Tibial artery (tissue), 4 donors: ENCODE results near the gene ECHS1.
"Not testable (repeated sequence)": the region's sequence is repeated elsewhere in the genome, so short reads cannot be mapped to it uniquely, and the experiment has no call there.

Experiments used
- DNase-seq, 2 donors: peaks; one replicate each; pipeline ENCODE4 v3.0.0-alpha.2; 2019
- H3K27ac ChIP-seq, 2 donors: fragments of 200-600 bp; sonication (generic) in 1 of 2; 1 replicate in 1 of 2; 2 replicates in 1 of 2; pipeline ENCODE4 v1.5.1; 2018 to 2019; ENCODE audit warnings: mild to moderate bottlenecking in 1 of 2
- H3K27me3 ChIP-seq, 2 donors: fragments of 200-600 bp; sonication (generic) in 1 of 2; one replicate each; pipeline versions ENCODE4 v1.5.1 to v1.6.0; 2016 to 2019
- H3K36me3 ChIP-seq, 3 donors: fragments of 200-600 bp; sonication (generic) in 2 of 3; one replicate each; pipeline ENCODE4 v1.5.1; 2016 to 2019; ENCODE audit warnings: mild to moderate bottlenecking in 2 of 3
- H3K4me1 ChIP-seq, 4 donors: fragments of 200-600 bp; sonication (generic) in 2 of 4; 1 replicate in 3 of 4; 2 replicates in 1 of 4; pipeline ENCODE4 v1.5.1; 2016 to 2019
- H3K4me3 ChIP-seq, 2 donors: fragments of 200-600 bp; sonication (generic) in 1 of 2; 1 replicate in 1 of 2; 2 replicates in 1 of 2; pipeline ENCODE4 v1.5.1; 2018 to 2019; ENCODE audit warnings: mild to moderate bottlenecking in 2 of 2
- H3K9me3 ChIP-seq, 3 donors: fragments of 200-600 bp; sonication (generic) in 1 of 3; one replicate each; pipeline ENCODE4 v1.5.1; 2016 to 2019
- intact Hi-C: fragments of 100-400 bp; cut with DNase I; formaldehyde crosslinking; loops from one replicate; pipeline ENCODE4 v1.15.0; 2023; ENCODE audit warnings: low total_unique reads
- TF ChIP-seq, protein P1 (sequence below), 2 experiments: fragments of 200-600 bp in 1 of 2; fragments of 450-650 bp in 1 of 2; IDR thresholded peaks; one replicate each; pipeline ENCODE4 v1.5.1; 2017 to 2019; ENCODE audit warnings: antibody characterized with exemption in 2 of 2, mild to moderate bottlenecking in 1 of 2, moderate library complexity in 1 of 2

ECHS1 gene

DNA sequence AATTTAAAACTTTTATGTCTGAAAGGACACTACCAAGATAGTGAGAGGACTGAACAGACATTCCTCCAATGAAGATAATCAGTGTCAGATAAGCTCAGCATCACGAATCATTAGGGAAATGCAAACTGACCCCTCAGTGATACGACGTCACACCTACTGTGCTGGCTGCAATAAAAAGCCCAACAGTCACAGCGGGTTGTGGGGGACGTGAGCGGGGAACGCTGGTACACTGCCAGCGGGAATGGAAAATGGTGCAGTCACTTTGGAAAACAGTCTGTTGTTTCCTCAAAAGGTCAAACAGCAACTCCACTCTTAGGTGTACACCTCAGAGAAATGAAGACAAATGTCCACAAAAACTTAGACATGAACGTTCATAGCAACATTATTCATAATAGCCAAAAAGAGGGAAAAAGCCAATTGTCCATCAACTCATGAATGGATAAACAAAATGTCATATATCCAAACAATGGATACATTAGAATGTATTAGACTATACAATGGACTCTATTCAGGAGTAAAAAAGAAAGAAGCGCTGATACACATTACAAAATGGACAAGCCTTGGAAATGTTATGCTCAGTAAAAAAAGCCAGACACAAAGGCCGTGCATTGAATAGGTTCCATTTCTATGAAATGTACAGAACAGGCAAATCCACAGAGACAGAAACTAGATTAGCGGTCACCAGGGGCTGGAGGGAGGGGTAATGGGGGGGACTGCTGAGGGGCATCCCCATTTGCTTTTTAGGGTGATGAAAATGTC is 2.4 kb upstream of the ECHS1 start:
- intact Hi-C loops = loop anchor here (5.0 kb wide), 1 partner anchor 113 kb away; no protein-coding TSS in a partner anchor

DNA sequence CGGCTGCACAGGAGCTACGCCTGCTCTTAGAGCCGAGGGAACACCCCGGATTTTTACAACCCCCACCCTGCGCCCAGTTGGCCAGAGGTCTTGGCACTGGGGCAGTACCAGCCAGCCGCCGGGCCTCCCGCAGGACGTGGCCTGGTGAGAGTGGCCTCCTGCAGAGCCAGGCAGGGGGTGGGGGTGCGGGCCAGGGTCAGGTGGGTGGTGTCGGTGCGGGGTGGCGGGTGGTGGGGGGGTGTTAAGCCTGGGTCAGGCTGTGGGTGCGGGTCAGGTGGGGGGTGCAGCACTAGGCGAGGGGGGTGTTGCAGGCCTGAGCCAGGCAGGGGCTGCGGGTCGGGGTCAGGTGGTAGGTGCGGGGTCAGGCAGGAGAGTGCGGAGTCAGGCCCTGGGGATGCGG is 647 bp downstream of the ECHS1 start:
- Histone ChIP-seq H3K36me3 (peaks cover 22 to 39% (median 28%) of the 10 kb centered on the region in 3 donors), H3K27ac (peak overlapping the region; percentile 81 to 86), H3K27me3 (no peaks in the 10 kb centered on the region), H3K9me3 (no peaks in the 10 kb centered on the region), H3K4me3 (peak overlapping the region; percentile 90 to 94), H3K4me1 (peaks cover 0 to 22% (median 13%) of the 10 kb centered on the region in 4 donors)
- intact Hi-C loops = no loop called here
- TF ChIP-seq, protein P1, sequence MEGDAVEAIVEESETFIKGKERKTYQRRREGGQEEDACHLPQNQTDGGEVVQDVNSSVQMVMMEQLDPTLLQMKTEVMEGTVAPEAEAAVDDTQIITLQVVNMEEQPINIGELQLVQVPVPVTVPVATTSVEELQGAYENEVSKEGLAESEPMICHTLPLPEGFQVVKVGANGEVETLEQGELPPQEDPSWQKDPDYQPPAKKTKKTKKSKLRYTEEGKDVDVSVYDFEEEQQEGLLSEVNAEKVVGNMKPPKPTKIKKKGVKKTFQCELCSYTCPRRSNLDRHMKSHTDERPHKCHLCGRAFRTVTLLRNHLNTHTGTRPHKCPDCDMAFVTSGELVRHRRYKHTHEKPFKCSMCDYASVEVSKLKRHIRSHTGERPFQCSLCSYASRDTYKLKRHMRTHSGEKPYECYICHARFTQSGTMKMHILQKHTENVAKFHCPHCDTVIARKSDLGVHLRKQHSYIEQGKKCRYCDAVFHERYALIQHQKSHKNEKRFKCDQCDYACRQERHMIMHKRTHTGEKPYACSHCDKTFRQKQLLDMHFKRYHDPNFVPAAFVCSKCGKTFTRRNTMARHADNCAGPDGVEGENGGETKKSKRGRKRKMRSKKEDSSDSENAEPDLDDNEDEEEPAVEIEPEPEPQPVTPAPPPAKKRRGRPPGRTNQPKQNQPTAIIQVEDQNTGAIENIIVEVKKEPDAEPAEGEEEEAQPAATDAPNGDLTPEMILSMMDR (IDR thresholded peaks at IDR 0.05) = no peak
- DNase-seq = no peak

More for the DNA sequence above, 2.4 kb upstream of the ECHS1 start:
- Histone ChIP-seq H3K4me3 (no peak overlapping the region), H3K4me1 (peaks cover 0 to 40% (median 30%) of the 10 kb centered on the region in 4 donors), H3K27ac (no peak overlapping the region), H3K9me3 (no peaks in the 10 kb centered on the region), H3K27me3 (no peaks in the 10 kb centered on the region), H3K36me3 (peaks cover 0 to 9% (median 2%) of the 10 kb centered on the region in 3 donors)
- no peak for DNase-seq
- TF ChIP-seq, protein P1 (IDR thresholded peaks at IDR 0.05) = no peak

DNA sequence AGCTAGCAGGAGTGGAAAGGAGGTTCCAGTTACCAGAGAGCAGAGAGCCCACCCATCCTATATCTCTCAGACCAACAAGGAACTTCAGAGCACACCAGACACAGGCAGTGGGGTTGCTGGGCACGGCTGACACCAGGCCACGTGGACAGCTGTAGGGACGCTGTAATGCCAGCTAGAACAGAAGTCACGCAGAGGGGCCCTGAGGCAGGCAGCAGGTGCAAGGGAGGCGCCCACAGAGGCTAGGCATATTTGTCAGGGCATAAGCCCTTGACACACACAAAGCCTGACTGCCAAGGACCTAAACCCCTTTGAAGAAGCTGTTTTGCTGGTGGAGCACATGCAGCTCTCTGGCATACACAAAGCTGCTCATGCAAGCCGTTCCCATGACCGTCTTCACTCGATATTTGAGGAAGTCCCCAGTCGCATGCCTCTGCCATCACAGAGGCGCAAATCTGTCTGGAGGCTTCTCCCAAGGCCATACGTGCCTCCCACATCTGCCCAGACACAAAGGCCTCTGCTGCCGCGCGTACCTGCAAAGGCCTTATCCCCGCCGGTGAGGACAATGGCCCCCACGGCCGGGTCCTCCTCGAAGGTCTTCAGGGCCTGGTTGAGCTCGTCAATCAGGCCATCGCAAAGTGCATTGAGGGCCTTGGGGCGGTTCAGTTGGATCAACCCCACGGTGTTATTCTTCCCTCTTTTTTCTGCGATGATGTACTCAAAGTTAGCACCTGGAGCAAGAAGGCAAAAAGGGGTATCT is 2.9 kb downstream of the ECHS1 start:
- intact Hi-C loops = no loop called here
- Histone ChIP-seq H3K4me1 (peaks cover 0 to 18% (median 12%) of the 10 kb centered on the region in 4 donors), H3K4me3 (no peak overlapping the region), H3K36me3 (peaks cover 36 to 61% (median 47%) of the 10 kb centered on the region in 3 donors), H3K9me3 (no peaks in the 10 kb centered on the region), H3K27ac (no peak overlapping the region), H3K27me3 (no peaks in the 10 kb centered on the region)
- TF ChIP-seq, protein P1 (IDR thresholded peaks at IDR 0.05) = no peak
- no peak for DNase-seq

DNA sequence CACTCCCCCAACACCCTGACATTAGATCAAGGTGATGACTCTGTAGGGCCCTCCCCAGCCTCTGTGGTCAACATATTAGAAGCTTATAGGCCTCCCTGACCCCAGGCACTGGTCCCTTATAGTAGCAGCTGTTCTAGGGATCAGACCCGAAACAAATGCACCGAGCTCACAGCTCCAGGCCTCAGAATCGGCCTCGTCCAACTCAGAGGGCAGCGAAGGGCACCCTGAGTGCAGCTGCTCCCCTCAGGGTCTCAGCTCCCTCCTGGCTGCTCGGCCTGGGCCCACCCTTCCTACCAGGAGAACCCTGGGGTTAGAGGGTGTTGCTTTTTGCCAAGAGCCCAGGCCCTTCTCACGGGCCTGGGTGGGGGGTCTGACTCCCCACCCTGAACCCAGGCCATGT is 5.0 kb downstream of the ECHS1 start:
- H3K36me3 ChIP-seq = peaks cover 48 to 82% (median 65%) of the 10 kb centered on the region in 3 donors

DNA sequence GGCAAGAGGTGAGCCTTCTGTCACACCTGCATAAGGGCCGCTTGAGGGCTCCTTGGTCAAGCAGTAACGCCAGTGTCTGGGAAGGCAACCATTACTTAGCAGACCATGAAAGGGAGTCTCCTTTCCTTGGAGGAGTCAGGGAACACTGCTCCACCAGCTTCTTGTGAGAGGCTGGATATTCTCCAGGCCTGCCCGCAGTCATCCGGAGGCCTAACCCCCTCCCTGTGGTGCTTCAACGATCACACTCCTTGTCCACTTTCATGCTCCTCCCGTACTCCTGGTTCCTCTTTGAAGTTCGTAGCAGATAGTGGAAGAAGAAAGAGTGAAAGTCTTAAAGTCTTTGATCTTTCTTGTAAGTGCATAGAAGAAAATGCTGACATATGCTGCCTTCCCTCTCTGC is 5.7 kb downstream of the ECHS1 start:
- H3K4me3 ChIP-seq, H3K27ac ChIP-seq, DNase-seq, H3K4me1 ChIP-seq, intact Hi-C loops, H3K27me3 ChIP-seq, H3K9me3 ChIP-seq: not testable (repeated sequence)
- H3K36me3 ChIP-seq = peaks cover 48 to 89% (median 72%) of the 10 kb centered on the region in 3 donors

More for the DNA sequence above, 5.0 kb downstream of the ECHS1 start:
- TF ChIP-seq, protein P1 (IDR thresholded peaks at IDR 0.05) = no peak
- Histone ChIP-seq H3K27ac (no peak overlapping the region), H3K9me3 (no peaks in the 10 kb centered on the region), H3K27me3 (no peaks in the 10 kb centered on the region), H3K4me1 (peaks cover 0 to 12% (median 9%) of the 10 kb centered on the region in 4 donors), H3K4me3 (no peak overlapping the region)
- DNase-seq = no peak
- intact Hi-C loops = no loop called here

DNA sequence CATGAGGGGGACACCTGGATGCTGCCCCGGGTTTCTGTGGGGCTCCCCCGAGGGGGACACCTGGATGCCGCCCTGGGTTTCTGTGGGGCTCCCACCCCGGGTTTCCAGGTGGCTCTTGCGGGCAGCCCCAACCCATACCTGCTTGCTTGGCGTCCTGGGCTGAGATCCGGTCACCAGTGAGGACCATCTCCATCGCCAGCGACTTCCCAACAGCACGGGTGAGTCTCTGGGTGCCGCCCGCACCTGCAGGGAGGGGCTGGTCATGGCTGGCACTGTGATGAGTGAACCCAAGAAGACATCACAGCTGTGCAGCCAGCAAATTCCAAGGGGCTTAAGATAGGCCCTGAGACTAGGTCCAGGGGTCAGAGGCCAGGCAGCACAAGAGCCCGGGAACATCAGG is 6.4 kb downstream of the ECHS1 start:
- TF ChIP-seq, protein P1 (IDR thresholded peaks at IDR 0.05) = no peak
- no peaks in the 10 kb centered on the region for H3K9me3 ChIP-seq
- DNase-seq = peak in 1 of 2 donors; percentile 62
- no peaks in the 10 kb centered on the region for H3K27me3 ChIP-seq
- intact Hi-C loops = no loop called here
- H3K36me3 ChIP-seq = peaks cover 48 to 96% (median 79%) of the 10 kb centered on the region in 3 donors
- no peak overlapping the region for H3K4me3 ChIP-seq
- peaks cover 0 to 2% (median 0%) of the 10 kb centered on the region in 4 donors for H3K4me1 ChIP-seq
- no peak overlapping the region for H3K27ac ChIP-seq
